HG02642 (cell line): ENCODE data around the gene RPS6KB2.
"Not testable (repeated sequence)": the region's sequence is repeated elsewhere in the genome, so short reads cannot be mapped to it uniquely, and the experiment has no call there.

Source experiments
- ATAC-seq: cut with Tn5 transposase; IDR thresholded peaks from one replicate; pipeline ENCODE4 v1.9.1; 2021; ENCODE audit warnings: mild to moderate bottlenecking; ENCODE audit not compliant: unreplicated experiment, poor library complexity

RPS6KB2 gene

GRCh38 chr11:67463186-67463585, 34.9 kb downstream of the RPS6KB2 start:
- ATAC-seq: no peak

DNA sequence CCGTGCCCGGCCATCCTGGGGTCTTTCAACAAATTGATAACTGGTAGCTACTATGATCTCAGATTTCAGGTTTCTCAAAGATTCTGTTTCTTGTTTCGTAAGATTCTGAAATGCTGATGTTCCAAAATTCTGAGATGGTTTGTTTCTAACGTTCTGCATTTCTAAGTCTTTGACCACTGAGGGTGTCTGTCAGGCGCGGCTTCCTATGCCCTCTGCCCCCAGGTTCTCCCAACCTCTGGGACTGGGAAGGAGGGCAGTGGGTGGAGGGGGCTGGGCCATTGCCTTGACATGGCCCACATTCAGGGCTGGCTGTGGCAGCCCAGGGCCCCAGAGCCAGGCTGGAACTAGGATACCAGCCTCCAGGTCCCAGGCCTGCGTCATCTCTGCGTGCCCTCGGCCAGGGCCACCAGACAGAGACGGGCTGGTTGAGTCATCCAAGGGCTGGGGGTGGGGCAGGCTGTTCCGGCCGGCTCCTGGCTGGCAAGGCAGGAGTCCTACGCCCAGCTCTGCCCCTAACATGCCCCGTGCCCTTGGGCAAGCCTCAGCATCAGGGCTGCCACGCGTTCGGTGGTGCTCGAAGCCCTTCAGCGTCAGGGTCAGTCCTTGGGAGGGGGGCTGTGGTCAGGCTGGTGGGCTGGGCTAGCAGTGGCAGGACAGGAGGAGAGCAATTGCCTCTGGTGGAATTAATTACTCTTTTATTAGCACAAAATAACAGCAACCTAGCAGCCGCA, 35.6 kb downstream of the RPS6KB2 start:
- ATAC-seq: no peak

GRCh38 chr11:67464411-67465188, 36.3 kb downstream of the RPS6KB2 start:
- ATAC-seq: peak; percentile 49

GRCh38 chr11:67465189-67465510, 36.9 kb downstream of the RPS6KB2 start:
- ATAC-seq: no peak

DNA sequence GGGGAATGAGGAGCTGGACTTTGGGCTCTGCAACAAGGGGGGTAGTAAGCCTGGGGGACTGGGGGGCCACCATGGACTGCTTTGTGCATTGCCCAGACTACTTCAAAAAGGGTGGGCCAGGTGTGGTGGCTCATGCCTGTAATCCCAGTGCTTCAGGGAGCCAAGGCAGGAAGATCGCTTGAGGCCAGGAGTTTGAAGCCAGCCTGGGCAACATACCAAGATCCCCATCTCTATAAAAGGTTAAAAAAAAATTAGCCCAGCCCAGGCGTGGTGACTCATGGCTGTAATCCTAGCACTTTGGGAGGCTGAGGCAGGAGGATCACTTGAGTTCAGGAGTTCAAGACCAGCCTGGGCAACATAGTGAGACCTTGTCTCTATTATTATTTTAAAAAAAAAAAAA, 37.2 kb downstream of the RPS6KB2 start:
- ATAC-seq: not testable (repeated sequence)

- ATAC-seq: no peak
These were observed 38.1 kb downstream of the RPS6KB2 start for GRCh38 chr11:67466367-67466766.

DNA sequence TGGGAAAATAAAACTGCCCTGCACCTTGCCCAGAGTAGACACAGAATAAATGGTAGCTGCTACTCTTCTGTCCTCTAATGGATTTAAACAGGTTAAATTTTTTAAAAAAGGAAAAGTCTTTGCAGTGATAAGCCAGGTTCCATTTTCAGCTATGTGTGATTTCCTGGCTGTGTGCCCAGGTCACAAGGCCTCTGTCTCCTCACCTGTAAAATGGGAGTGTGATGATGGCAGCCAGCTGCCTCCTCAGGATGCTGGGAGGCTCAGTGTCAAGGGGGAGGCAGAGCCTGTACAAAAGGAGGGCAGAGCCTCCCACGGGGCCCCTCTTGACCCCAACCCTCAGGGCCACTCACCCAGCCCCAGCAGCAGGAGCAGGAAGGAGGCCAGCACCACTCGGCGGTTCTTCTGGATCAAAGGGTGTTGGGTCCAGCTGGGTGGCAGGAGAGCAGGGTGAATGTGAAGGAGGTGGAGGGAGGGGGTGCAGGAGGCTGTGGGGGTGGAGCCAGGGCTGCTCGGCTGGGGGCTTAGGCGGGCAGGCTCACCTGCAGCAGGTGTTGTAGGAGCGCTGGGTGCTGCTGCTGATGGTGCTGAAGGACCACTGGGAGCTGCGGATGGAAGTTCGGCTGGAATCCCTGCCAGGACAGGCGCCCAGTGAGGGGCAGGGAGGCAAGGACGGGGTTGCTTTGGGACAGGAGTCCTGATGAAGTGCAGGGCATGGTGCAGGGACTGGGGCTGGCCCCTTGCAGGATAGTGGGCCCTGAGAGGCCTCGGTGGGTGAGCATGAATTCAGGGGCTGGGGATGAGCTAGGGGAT, 38.9 kb downstream of the RPS6KB2 start:
- no peak for ATAC-seq

DNA sequence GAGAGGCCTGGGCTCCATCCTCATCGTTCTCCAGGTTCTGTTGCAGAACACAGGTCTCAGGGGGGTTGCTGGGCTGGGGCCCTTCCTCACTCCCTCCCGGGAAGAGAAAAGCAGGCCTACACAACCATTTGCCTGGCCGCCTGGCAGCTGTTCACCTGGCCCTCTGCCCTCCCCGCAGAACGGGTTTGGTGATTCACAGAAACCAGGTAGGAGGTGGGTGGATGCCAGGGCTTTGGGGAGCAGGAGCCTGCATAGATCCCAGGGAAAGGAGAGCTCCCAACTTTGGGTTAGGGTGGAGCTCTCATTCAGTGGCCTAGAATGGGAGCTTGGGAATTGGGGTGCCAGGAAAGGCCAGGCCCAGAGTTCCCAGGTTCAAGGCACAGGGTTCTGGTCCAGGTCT, 39.8 kb downstream of the RPS6KB2 start:
- no peak for ATAC-seq

- ATAC-seq: no peak
These were observed 40.1 kb downstream of the RPS6KB2 start for GRCh38 chr11:67468456-67468758.

DNA sequence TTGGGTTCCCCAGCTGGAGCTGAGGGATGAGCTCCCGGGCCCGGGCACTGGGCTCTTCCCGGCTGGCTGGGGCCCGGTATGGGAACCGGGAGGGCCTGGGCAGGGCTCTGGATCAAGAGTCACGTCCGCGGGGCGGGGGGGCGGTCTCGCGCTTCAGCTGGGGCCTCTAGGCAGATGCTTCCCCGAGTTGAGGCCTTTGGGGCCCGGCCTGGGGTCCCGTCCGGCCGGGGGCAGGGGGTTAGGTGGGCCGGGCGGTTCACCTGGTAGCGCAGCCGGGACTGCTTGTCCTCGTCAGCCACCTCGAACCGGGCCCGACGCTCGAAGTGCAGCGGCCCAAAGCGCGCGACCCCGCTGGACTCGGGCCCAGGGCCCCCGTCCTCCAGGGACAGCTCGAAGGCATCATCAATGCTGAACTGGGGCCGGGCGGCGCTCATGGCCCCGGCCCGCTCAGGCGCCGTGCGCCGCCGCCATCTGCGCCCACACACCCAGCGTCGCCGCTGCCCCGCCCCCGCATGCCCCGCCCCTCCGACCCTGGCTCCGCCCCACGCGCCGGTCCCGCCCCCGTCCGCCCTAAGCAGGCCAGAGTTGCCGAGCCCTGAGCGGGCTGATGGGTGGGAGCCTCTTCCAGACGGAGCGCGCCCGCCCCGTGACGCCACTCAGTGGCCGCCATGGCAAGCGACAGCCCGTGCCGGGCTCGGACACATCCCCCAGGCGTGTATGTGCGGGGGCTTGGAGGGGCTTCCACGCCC, 40.6 kb downstream of the RPS6KB2 start, which contains the start of gene TMEM134:
Gene TMEM134 (minus strand): TSS at position 493 of the 749 bp plus-strand sequence. CDS start 59 bp downstream, at position 434.
- ATAC-seq: peak; percentile 74

GRCh38 chr11:67469508-67469811, 41.2 kb downstream of the RPS6KB2 start:
- ATAC-seq: no peak

DNA sequence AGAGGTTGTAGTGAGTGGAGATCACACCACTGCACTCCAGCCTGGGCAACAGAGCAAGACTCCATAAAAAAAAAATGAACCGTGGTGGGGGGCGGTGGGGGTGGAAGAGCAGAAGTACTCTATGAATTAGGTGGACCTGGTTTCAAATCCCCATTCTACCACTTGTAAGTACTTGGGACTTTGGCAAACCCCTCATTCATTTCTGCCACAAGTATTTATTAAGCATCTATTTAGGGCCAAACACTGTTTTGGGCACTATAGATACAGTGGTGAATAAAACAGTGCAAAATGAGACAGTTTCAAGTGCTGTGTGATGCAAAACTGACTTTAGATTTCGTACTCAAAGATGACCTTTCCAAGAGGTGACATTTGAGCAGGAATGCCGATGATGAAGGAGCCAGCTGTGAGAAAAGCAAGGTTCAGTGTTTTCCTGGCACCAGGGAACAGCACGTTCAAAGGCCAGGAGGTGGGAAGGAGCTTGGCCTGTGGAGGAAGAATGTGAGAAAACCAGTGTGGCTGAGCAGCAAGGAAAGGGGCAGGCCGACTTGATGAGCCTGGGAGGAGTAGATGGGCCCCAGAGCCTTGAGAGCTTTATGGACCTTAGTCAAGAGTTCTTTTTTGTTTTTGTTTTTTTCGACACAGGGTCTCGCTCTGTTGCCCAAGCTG, 42.2 kb downstream of the RPS6KB2 start:
- no peak for ATAC-seq

DNA sequence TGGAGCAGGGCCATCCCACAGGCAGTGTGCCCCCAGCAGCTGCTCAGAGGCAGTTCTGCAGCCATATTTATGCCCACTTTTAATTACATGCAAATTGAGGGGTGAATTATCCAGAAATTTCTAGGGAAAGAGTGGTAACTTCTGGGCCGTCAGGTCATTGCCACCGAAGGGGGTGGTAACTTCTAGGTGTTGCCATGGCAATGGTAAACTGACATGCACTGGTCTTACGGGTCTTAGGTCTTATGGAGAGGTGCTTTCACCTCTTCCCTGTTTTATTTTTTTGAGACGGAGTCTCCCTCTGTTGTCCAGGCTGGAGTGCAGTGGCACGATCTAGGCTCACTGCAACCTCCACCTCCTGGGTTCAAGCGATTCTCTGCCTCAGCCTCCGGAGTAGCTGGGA, 44.6 kb downstream of the RPS6KB2 start:
- no peak for ATAC-seq

GRCh38 chr11:67476692-67477091, 48.4 kb downstream of the RPS6KB2 start:
- ATAC-seq: not testable (repeated sequence)

DNA sequence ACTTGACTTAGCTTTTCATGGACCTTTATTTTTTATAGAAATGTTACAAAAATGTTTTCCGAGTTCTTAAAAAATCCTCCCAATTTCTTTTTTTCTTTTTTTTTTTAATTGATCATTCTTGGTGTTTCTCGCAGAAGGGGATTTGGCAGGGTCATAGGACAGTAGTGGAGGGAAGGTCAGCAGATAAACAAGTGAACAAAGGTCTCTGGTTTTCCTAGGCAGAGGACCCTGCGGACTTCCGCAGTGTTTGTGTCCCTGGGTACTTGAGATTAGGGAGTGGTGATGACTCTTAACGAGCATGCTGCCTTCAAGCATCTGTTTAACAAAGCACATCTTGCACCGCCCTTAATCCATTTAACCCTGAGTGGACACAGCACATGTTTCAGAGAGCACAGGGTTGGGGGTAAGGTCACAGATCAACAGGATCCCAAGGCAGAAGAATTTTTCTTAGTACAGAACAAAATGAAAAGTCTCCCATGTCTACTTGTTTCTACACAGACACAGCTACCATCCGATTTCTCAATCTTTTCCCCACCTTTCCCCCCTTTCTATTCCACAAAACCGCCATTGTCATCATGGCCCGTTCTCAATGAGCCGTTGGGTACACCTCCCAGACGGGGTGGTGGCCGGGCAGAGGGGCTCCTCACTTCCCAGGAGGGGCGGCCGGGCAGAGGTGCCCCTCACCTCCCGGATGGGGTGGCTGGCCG, 49.2 kb downstream of the RPS6KB2 start:
- not testable (repeated sequence) for ATAC-seq

DNA sequence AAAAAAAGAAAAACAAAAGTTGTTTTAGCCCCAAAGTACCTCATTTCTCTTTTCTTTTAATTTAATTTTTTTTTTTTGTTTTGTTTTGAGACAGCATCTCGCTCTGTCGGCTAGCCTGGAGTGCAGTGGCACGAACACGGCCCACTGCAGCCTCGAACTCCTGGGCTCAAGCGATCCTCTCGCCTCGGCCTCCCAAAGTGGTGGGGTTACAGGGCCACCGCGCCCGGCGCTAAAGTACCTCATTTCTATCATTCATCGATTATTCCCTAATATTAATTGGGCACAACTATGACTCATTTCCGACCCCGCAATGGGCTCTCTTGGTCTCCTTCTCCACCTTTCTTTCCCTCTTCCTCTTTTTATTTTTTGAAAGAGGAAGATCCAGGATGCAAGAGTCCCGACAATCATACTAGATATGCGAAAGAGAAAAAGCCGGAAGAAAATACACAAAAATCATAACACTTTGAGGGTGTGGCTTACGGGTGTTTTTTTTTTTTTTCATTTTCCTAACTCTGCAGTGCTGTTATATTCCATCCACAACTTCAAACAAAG, 54.1 kb downstream of the RPS6KB2 start:
- ATAC-seq: no peak

- ATAC-seq: peak; percentile 72
These were observed 54.8 kb downstream of the RPS6KB2 start, which contains the start of gene AIP for GRCh38 chr11:67482827-67483798. Gene AIP, plus strand, starts transcription at chr11:67483026. Its CDS starts 133 bp downstream, at chr11:67483159.
